GM19455 (cell line): ENCODE data around the gene ASTE1.
"Not testable (repeated sequence)": the region's sequence is repeated elsewhere in the genome, so short reads cannot be mapped to it uniquely, and the experiment has no call there.

ENCODE experiments used
- ATAC-seq: cut with Tn5 transposase; IDR thresholded peaks from one replicate; pipeline ENCODE4 v1.9.1; 2021; ENCODE audit not compliant: unreplicated experiment

ASTE1 gene

GRCh38 chr3:131018970-131019369 lies 7.7 kb downstream of the ASTE1 start:
- ATAC-seq: no peak

- no peak for ATAC-seq
Observed at GRCh38 chr3:131009698-131010097, 16.9 kb downstream of the ASTE1 start.

GRCh38 chr3:131008326-131008725 lies 18.3 kb downstream of the ASTE1 start:
- ATAC-seq: no peak

- ATAC-seq: no peak
Observed at GRCh38 chr3:131007782-131008181, 18.8 kb downstream of the ASTE1 start.

GRCh38 chr3:131007256-131007655 lies 19.4 kb downstream of the ASTE1 start:
- no peak for ATAC-seq

GRCh38 chr3:131004603-131005002 lies 22.0 kb downstream of the ASTE1 start:
- ATAC-seq: no peak

- no peak for ATAC-seq
Observed at GRCh38 chr3:131001071-131001470, 25.6 kb downstream of the ASTE1 start.

- no peak for ATAC-seq
Observed at GRCh38 chr3:130997289-130997688, 29.3 kb downstream of the ASTE1 start.

- no peak for ATAC-seq
Observed at GRCh38 chr3:130992344-130992743, 34.3 kb downstream of the ASTE1 start.

- ATAC-seq: no peak
Observed at GRCh38 chr3:130991126-130991525, 35.5 kb downstream of the ASTE1 start.

GRCh38 chr3:130990282-130990681 lies 36.3 kb downstream of the ASTE1 start:
- no peak for ATAC-seq

GRCh38 chr3:130981469-130981868 lies 45.2 kb downstream of the ASTE1 start:
- ATAC-seq: no peak

GRCh38 chr3:130979117-130979516 lies 47.5 kb downstream of the ASTE1 start:
- ATAC-seq: no peak

- ATAC-seq: no peak
Observed at GRCh38 chr3:130976706-130977105, 49.9 kb downstream of the ASTE1 start.

- no peak for ATAC-seq
Observed at GRCh38 chr3:130975251-130975650, 51.4 kb downstream of the ASTE1 start.

- ATAC-seq: no peak
Observed at GRCh38 chr3:130974201-130974600, 52.4 kb downstream of the ASTE1 start.

GRCh38 chr3:130973406-130973805 lies 53.2 kb downstream of the ASTE1 start:
- ATAC-seq: no peak

- ATAC-seq: not testable (repeated sequence)
Observed at GRCh38 chr3:130972592-130972991, 54.0 kb downstream of the ASTE1 start.

GRCh38 chr3:130971208-130971607 lies 55.4 kb downstream of the ASTE1 start:
- ATAC-seq: no peak

GRCh38 chr3:130969621-130970020 lies 57.0 kb downstream of the ASTE1 start:
- ATAC-seq: no peak

- no peak for ATAC-seq
Observed at GRCh38 chr3:130968221-130968620, 58.4 kb downstream of the ASTE1 start.

GRCh38 chr3:130967281-130967680 lies 59.3 kb downstream of the ASTE1 start:
- no peak for ATAC-seq

- ATAC-seq: no peak
Observed at GRCh38 chr3:130963878-130964277, 62.7 kb downstream of the ASTE1 start.
